Gastroesophageal sphincter (tissue), 3 donors: ENCODE results near the gene SERGEF.

ENCODE experiments used
- EP300 ChIP-seq: sonication (generic); formaldehyde crosslinking; IDR thresholded peaks from one replicate; pipeline ENCODE4 v1.6.1; 2017; ENCODE audit warnings: antibody characterized with exemption, mild to moderate bottlenecking
- POLR2A ChIP-seq, 2 donors: fragments of 450-650 bp; IDR thresholded peaks; one replicate each; pipeline ENCODE4 v1.6.1; 2017; ENCODE audit warnings: antibody characterized with exemption in 2 of 2, mild to moderate bottlenecking in 2 of 2, moderate library complexity in 1 of 2
- POLR2AphosphoS5 ChIP-seq: sonication (generic); formaldehyde crosslinking; IDR thresholded peaks from one replicate; pipeline ENCODE4 v1.6.1; 2017; ENCODE audit warnings: antibody characterized with exemption
- TF ChIP-seq, protein P1 (sequence below), 4 experiments: fragments of 200-600 bp in 2 of 4; fragments of 450-650 bp in 2 of 4; sonication (generic) in 1 of 4; IDR thresholded peaks; one replicate each; pipeline ENCODE4 v1.5.1; 2017 to 2019; ENCODE audit warnings: antibody characterized with exemption in 4 of 4, mild to moderate bottlenecking in 2 of 4, moderate library complexity in 2 of 4

- TF ChIP-seq POLR2A (IDR thresholded peaks at IDR 0.05) (no peak), EP300 (no peak), POLR2AphosphoS5 (no peak)
- TF ChIP-seq, protein P1, sequence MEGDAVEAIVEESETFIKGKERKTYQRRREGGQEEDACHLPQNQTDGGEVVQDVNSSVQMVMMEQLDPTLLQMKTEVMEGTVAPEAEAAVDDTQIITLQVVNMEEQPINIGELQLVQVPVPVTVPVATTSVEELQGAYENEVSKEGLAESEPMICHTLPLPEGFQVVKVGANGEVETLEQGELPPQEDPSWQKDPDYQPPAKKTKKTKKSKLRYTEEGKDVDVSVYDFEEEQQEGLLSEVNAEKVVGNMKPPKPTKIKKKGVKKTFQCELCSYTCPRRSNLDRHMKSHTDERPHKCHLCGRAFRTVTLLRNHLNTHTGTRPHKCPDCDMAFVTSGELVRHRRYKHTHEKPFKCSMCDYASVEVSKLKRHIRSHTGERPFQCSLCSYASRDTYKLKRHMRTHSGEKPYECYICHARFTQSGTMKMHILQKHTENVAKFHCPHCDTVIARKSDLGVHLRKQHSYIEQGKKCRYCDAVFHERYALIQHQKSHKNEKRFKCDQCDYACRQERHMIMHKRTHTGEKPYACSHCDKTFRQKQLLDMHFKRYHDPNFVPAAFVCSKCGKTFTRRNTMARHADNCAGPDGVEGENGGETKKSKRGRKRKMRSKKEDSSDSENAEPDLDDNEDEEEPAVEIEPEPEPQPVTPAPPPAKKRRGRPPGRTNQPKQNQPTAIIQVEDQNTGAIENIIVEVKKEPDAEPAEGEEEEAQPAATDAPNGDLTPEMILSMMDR (IDR thresholded peaks at IDR 0.05), result no peak
Measured at GRCh38 chr11:17890325-17890724, 122.5 kb downstream of the SERGEF start.
